ENCODE data around the gene ALDH9A1. TPM values are rescaled to one million over a fixed set of nuclear protein-coding genes. Genes with fewer than 3 reads are reported as not detected.

Gene ALDH9A1
- total and polyA plus RNA-seq, 10 of the 15 experiments (the other 5 are each of a cell fraction or from before 2014, with no cell fraction given): 25.7 to 106 (median 36.3) TPM

DNA sequence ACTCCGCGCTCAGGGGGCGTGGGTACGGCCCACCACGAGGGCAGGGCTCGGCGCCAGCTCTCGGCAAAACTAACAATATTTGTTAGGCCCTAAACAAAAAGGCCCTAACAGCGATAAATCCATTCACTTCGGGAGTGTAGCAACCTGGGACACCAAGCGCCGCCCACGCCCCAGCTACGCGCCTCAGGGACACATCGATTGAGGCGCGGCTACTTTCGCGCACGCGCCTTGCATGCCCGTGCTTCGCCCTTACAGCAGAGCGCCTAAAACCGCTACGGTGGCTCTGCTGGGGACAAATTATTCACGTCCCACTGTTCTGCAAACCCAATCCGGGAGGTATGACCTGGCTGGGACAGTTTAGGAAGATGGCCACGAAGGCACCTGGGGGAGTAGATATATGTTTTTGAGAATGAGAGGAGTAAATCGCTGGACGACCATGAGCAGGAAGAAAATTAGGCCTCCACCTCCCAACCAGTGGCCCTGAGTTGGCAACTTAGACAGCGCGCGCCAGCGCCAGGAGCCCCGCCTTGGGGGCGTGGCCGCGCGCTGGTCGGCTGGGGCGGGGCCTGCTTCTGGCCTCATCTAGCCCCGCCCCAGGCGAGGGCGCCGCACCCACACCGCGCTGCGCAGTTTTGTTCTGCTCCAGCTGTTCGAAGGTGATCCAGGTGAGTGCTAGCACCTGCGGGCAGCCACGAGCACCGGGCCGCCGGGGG is 67.6 kb downstream of the ALDH9A1 start, which contains the start of gene MGST3 (continued):
- TF ChIP-seq, protein P1, sequence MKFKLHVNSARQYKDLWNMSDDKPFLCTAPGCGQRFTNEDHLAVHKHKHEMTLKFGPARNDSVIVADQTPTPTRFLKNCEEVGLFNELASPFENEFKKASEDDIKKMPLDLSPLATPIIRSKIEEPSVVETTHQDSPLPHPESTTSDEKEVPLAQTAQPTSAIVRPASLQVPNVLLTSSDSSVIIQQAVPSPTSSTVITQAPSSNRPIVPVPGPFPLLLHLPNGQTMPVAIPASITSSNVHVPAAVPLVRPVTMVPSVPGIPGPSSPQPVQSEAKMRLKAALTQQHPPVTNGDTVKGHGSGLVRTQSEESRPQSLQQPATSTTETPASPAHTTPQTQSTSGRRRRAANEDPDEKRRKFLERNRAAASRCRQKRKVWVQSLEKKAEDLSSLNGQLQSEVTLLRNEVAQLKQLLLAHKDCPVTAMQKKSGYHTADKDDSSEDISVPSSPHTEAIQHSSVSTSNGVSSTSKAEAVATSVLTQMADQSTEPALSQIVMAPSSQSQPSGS (IDR thresholded peaks at IDR 0.05; ENCODE audit: low read length): no peak
- peak; percentile 78 for TF ChIP-seq HCFC1 (IDR thresholded peaks at IDR 0.05; ENCODE audit: low read length)
- no peak for TF ChIP-seq CHD4 (IDR thresholded peaks at IDR 0.05)
- no peak for TF ChIP-seq NFYB (IDR thresholded peaks at IDR 0.05; ENCODE audit: insufficient read depth, low read depth, low read length)
- peak; percentile 50; the same call in 1 of the 2 replicates for TF ChIP-seq ESRRA (IDR thresholded peaks at IDR 0.05; ENCODE audit: low read length)
- peak; percentile 62 for TF ChIP-seq NRF1 (conservative IDR thresholded peaks at IDR 0.05; ENCODE audit: low read depth, low read length)
- TF ChIP-seq, protein P2, sequence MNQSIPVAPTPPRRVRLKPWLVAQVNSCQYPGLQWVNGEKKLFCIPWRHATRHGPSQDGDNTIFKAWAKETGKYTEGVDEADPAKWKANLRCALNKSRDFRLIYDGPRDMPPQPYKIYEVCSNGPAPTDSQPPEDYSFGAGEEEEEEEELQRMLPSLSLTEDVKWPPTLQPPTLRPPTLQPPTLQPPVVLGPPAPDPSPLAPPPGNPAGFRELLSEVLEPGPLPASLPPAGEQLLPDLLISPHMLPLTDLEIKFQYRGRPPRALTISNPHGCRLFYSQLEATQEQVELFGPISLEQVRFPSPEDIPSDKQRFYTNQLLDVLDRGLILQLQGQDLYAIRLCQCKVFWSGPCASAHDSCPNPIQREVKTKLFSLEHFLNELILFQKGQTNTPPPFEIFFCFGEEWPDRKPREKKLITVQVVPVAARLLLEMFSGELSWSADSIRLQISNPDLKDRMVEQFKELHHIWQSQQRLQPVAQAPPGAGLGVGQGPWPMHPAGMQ (IDR thresholded peaks at IDR 0.05; ENCODE audit: borderline replicate concordance): no peak
- TF ChIP-seq RB1 (IDR thresholded peaks at IDR 0.05; ENCODE audit: borderline replicate concordance): peak; percentile 96; the same call in 1 of the 2 replicates
- TF ChIP-seq PML (IDR thresholded peaks at IDR 0.05; ENCODE audit: low read length): peak; percentile 79; the same call in 1 of the 2 replicates
- TF ChIP-seq MTA2 (IDR thresholded peaks at IDR 0.05; ENCODE audit: low read depth): no peak
- no peak for TF ChIP-seq EED (IDR thresholded peaks at IDR 0.05; ENCODE audit: low read depth)
- TF ChIP-seq RAD51 (IDR thresholded peaks at IDR 0.05): no peak
- TF ChIP-seq, protein P3, sequence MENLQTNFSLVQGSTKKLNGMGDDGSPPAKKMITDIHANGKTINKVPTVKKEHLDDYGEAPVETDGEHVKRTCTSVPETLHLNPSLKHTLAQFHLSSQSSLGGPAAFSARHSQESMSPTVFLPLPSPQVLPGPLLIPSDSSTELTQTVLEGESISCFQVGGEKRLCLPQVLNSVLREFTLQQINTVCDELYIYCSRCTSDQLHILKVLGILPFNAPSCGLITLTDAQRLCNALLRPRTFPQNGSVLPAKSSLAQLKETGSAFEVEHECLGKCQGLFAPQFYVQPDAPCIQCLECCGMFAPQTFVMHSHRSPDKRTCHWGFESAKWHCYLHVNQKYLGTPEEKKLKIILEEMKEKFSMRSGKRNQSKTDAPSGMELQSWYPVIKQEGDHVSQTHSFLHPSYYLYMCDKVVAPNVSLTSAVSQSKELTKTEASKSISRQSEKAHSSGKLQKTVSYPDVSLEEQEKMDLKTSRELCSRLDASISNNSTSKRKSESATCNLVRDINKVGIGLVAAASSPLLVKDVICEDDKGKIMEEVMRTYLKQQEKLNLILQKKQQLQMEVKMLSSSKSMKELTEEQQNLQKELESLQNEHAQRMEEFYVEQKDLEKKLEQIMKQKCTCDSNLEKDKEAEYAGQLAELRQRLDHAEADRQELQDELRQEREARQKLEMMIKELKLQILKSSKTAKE (IDR thresholded peaks at IDR 0.05; ENCODE audit: low read depth, poor library complexity, severe bottlenecking): peak; percentile 30
- TF ChIP-seq MXI1 (IDR thresholded peaks at IDR 0.05; ENCODE audit: low read depth, low read length): peak; percentile 54; the same call in 1 of the 2 replicates
- no peak for TF ChIP-seq KAT2A (conservative IDR thresholded peaks at IDR 0.05; ENCODE audit: control insufficient read depth, low read depth, low read length)
- TF ChIP-seq, protein P4, sequence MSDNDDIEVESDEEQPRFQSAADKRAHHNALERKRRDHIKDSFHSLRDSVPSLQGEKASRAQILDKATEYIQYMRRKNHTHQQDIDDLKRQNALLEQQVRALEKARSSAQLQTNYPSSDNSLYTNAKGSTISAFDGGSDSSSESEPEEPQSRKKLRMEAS (IDR thresholded peaks at IDR 0.05; ENCODE audit: low read depth, low read length): peak; percentile 73
- TF ChIP-seq POU2F2 (IDR thresholded peaks at IDR 0.05; ENCODE audit: borderline replicate concordance, low read depth, low read length): peak; percentile 47; the same call in 1 of the 3 replicates
- 0 out of 2 replicates have a peak, but pooled peaks have one; percentile 23 for TF ChIP-seq IRF4 (IDR thresholded peaks at IDR 0.05; ENCODE audit: low read depth, low read length)
- TF ChIP-seq CREB1 (IDR thresholded peaks at IDR 0.05; ENCODE audit: low read depth): peak; percentile 73
- TF ChIP-seq POLR2AphosphoS5 (IDR thresholded peaks at IDR 0.05; ENCODE audit: low read length): peak; percentile 47; the same call in 1 of the 2 replicates
- TF ChIP-seq MEF2A (IDR thresholded peaks at IDR 0.05; ENCODE audit: insufficient read depth, low read depth, low read length): 0 out of 2 replicates have a peak, but pooled peaks have one; percentile 29
- TF ChIP-seq CBFB (IDR thresholded peaks at IDR 0.05; ENCODE audit: low read depth): peak; percentile 78
- TF ChIP-seq, protein P5, sequence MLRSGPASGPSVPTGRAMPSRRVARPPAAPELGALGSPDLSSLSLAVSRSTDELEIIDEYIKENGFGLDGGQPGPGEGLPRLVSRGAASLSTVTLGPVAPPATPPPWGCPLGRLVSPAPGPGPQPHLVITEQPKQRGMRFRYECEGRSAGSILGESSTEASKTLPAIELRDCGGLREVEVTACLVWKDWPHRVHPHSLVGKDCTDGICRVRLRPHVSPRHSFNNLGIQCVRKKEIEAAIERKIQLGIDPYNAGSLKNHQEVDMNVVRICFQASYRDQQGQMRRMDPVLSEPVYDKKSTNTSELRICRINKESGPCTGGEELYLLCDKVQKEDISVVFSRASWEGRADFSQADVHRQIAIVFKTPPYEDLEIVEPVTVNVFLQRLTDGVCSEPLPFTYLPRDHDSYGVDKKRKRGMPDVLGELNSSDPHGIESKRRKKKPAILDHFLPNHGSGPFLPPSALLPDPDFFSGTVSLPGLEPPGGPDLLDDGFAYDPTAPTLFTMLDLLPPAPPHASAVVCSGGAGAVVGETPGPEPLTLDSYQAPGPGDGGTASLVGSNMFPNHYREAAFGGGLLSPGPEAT (IDR thresholded peaks at IDR 0.05; ENCODE audit: low read depth): peak; percentile 93
- no peak for TF ChIP-seq ASH2L (IDR thresholded peaks at IDR 0.05; ENCODE audit: borderline replicate concordance, low read depth)
- TF ChIP-seq DPF2 (IDR thresholded peaks at IDR 0.05): peak; percentile 30; the same call in 1 of the 2 replicates

All from GM12878 (cell line).